Stimulated activated CD4-positive, alpha-beta T cell treated with anti-CD3 and anti-CD28 coated beads, Interleukin-1b, Interleukin-23, amount 100 ng/mL, for 4 hours (primary cell): ENCODE results near the gene MOSMO.
"Not testable (repeated sequence)": the region's sequence is repeated elsewhere in the genome, so short reads cannot be mapped to it uniquely, and the experiment has no call there.

Source experiments
- DNase-seq, 2 donors: peaks; one replicate each; pipeline ENCODE4 v3.0.0-alpha.2; 2020; ENCODE audit warnings: low read depth in 2 of 2

The MOSMO gene

DNA sequence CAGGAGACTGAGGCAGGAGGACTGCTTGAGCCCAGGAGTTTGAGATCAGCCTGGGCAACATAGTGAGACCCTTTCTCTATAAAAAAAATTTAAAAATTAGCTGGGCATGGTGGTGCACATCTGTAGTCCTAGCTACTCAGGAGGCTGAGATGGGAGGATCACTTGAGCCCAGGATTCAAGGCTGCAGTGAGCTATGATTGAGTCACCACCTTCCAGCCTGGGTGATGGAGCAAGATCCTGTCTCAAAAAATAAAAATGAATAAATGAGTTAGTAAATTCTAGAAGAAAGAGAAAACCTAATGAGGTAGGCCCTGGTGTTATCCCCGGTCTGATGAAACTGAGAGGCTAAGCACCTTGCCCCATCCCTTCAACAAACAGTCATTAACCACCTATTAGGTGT lies 5.9 kb upstream of the MOSMO start:
- not testable (repeated sequence) for DNase-seq

DNA sequence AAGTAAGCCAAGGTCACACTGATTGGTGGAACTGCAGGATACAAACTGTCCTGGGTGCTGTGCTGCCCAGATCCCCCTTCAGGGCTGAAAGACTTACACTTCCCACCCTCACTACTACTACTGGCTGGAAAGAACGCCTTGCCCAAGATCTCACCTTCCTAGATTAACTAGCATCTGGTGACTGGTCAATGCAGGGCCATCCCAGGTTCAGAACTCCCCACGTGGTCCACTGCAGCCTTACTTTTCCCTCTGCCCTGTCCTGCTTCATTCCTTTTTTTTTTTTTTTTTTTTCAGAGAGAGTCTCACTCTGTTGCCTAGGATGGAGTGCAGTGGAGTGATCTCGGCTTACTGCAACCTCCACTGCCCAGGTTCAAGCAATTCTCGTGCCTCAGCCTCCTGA lies 4.7 kb upstream of the MOSMO start:
- DNase-seq = no peak

DNA sequence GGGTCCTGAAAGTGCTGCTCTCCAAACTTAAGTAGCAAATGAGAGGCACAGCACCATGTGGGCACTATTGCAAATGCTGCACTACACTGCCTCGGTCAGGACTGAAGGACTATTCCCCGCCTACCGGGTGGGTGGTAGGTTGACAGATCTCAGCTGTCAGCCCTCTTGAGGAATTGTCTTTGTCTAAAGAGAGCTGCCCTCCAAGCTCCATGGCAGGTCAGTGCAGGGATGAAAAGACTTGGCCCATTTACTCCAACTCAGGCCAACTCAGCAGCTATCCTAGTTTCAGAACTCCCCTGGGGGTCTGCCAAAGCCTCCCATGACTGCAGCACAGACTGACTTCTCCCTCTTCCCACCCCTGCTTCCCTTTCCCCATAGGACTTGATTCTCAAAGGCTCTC lies 3.6 kb upstream of the MOSMO start:
- DNase-seq = no peak

- no peak for DNase-seq
Observed at GRCh38 chr16:22005746-22006145, 2.2 kb upstream of the MOSMO start.

GRCh38 chr16:22006636-22007035 lies 1.3 kb upstream of the MOSMO start:
- DNase-seq = no peak

DNA sequence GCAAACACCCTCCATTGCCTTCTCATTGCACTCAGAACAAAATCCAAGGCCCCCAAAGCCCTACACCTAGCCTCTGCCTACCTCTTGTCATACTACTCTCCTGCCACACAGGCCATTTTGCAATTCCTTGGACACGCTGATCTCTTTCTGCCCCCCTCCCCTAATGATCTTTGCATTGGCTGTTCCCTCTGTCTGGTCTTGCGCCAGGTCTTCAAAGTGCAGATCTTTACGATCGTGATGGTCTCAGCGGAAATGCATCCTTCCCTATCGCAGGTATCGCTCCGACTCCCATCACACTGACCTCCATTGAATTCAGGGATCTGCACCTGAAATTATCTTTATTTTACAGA lies 777 bp upstream of the MOSMO start:
- no peak for DNase-seq

DNA sequence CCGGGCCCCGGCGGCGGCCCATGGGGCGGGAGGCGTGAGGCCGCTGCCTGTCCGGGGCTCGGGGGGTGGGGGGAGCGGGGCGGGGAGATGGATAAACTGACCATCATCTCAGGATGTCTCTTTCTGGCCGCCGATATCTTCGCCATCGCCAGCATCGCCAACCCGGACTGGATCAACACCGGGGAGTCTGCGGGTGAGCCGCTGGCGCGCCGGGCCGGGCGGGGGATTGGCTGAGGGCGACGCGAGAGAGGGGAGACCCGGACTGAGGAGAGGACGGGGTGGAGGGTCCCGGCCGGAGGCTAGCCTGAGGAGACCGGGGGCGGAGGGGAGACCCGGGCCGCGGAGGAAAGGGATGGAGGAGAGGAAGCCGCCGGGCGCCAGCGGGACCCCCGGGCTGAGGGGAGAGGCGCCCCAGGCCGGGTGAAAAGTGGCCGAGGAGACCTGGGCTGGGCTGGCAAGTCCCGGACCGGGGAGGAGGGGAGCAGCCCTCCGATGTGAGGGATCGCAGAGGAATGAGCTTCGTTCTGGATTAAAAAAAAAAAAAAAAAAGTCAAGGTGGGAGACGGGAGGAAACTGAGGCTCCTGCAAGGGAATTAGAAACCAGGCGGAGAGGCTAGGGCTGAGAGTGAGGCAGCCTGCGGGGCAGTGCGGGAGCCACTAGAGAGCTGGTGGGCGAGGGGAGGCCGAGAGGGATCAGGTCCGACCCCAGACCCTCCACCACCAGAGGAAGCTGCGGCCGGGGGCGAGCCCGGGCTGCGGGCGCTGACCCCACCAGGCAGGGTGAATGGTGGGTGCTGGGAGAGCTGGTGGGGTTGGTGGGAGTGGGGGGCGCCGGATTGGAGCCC lies 526 bp downstream of the MOSMO start:
- DNase-seq = peak; percentile 6 to 11

DNA sequence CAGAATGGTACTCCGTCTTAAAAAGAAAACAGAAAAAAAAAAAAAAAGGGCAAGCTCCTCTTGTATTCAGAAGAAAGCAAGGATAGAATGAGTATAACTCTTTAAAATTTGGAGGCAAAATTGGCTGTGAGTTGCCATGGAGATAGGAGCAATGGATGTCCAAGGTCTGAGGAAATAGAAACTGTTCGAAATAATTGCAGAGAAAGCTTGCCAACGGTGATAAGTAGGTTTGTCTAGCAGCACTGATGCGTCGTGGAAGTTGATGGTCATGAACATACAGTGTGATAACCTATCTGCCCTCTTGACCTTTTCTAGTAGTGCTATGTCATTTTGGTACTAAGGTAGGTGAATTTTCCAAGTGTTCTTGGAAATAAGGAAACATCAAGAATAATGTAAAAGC lies 3.0 kb downstream of the MOSMO start:
- DNase-seq = no peak

GRCh38 chr16:22012241-22012640 lies 4.3 kb downstream of the MOSMO start:
- DNase-seq = no peak

GRCh38 chr16:22013486-22013885 lies 5.6 kb downstream of the MOSMO start:
- no peak for DNase-seq

DNA sequence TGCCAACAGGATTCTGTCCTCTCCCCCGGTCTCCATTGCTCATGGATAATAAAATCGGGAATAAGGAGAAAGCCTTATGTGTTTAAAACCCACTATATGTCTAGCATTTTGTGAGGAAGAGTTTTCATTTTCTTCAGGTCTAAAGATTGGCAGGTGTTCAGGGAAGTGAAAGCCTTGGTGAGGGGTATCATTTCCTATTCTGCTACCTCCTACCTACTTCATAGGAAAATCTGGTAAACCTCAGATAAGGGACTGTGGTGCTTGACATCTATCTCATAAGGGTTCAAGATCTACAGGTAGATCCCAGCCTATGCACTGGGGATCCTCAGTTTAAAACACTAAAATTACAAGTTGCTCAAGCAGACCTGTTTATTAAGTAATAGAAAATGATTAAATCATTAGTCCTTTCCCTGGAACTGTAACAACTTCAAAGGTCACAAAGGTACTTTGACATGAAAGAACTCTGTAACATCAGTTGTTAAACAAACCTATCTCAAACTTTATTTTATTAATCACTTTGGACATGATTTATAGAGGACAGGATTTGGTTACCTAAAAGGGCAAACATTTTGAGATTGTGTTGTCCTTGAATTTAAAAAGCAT lies 6.5 kb downstream of the MOSMO start:
- no peak for DNase-seq

- no peak for DNase-seq
Observed at GRCh38 chr16:22016927-22017326, 9.0 kb downstream of the MOSMO start.

DNA sequence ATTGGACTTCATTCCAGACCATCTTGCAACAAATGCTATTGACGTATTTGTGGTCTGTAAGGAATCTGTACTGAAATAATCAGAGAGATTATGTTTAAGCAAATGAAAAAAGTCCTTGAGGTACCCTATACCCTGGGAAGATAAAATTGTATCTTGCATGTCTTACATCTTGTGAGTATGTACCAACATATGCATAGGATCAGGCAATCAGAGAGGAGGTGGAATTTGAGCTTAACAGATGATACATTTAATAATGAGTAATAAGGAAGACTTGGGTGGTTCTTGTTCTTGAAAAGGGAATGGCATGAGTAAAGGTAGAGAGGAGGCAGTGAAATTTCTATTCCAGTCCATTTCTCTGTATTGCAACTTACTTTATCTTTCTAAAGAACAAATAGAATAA lies 10.6 kb downstream of the MOSMO start:
- no peak for DNase-seq

- no peak for DNase-seq
Observed at GRCh38 chr16:22022151-22022550, 14.2 kb downstream of the MOSMO start.

- DNase-seq = no peak
Observed at GRCh38 chr16:22023505-22023904, 15.6 kb downstream of the MOSMO start.

GRCh38 chr16:22024785-22025184 lies 16.9 kb downstream of the MOSMO start:
- DNase-seq = not testable (repeated sequence)

DNA sequence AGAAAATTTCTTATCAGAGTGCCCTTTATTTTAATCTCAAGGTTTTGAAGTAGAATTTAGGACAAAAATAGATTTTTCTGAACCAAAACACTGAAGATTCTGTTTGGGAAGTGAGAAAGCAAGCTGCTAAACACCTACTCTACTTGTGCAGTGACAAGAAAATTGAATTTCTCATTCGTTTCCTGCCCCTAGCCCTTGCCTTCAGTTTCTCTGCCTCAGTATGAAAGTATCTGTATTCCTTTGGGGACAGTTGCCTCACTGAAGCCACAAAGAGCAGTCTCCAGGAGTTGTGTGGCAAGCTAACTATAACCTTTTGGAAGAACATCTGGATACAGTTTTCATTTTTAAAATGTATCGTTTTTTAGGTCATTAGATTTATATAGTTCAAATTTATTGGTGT lies 19.7 kb downstream of the MOSMO start:
- DNase-seq = no peak

DNA sequence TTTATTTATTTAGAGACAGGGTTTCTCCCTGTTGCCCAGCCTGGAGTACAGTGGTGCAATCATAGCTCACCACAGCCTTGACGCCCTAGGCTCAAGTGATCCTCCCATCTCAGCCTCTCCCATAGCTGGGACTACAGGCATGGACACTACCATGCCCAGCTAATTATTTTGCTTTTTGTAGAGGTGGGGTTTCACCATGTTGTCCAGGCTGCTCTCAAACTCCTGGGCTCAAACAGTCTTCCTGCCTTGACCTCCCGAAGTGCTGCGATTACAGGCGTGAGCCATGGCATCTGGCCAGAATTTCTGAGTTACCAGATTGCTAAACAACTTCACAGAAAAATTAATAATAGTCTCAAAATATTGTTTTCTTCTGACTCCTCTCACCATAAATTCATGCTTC lies 21.7 kb downstream of the MOSMO start:
- DNase-seq = no peak

DNA sequence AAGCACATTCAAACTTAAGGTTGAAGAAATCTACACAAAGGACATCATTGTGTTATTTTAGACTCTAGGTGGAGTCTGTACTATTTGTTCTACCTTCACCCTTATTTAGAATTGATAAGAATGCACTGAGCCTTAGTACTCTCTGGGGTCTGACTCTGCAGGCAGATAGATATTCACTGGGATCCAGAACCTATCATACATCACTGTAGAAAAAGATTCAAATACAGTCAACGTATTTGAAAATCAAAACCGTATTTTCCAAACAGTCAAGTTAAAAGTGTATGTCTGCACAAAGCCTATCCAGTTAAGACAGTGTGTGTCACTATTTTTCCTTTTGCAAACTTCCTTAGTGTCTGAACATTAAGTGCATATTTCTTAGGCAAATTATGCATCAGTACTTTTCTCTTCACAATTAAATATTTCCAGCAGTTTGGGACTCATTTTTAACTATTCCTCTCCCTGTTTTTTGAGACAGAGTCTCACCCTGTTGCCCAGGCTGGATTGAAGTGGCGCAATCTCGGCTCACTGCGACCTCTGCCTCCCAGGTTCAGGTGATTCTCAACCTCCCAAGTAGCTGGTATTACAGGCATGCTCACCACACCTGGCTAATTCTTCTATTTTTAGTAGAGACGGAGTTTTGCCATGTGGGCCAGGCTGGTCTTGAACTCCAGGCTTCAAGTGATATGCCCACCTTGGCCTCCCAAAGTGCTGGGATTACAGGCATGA lies 22.3 kb downstream of the MOSMO start:
- no peak for DNase-seq

- no peak for DNase-seq
Observed at GRCh38 chr16:22031483-22032083, 23.7 kb downstream of the MOSMO start.

DNA sequence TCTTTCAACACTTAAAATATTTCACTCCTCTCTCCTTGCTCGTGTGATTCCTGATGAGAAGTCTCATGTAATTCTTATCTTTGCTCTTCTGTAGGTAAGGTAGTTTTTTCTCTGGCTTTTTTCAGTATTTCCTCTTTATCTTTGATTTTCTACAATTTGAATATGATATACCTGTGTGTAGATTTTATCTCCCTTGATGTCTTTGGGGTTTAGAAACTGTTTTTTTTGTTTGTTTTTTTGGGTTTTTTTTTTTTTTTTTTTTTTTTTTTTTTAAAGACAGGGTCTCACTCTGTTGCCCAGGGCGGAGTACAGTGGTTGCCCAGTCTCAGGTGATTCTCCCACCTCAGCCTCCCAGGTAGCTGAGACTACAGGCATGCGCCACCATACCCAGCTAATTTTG lies 26.6 kb downstream of the MOSMO start:
- DNase-seq = no peak

DNA sequence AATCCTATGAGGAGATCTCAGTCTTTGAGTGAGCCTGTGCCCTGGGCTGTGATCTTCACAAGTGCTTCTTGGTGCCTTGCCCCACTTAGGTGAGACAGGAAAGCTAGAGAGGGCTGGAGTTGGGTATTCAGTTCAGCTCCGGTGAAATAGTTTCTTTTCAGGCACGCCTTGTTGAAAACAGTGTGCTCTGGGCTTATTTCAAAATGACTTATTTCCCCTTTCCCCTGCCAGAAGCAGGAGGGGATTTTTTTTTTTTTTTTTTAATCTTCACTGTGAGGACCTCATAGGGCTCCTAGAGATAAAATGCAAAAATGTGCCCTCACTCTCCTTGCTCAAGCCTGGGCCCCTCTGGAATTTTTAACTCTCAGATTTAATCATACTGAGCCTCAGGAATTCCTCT lies 27.2 kb downstream of the MOSMO start:
- DNase-seq = no peak

GRCh38 chr16:22043882-22044281 lies 36.0 kb downstream of the MOSMO start:
- not testable (repeated sequence) for DNase-seq
